Measurements from ENCODE around the gene CHKA.

CHKA gene

GRCh38 chr11:68038226-68038717 is 82.9 kb downstream of the CHKA start:
- no peak overlapping the region for H3K27ac Mint-ChIP-seq

GRCh38 chr11:68037411-68038225 is 83.6 kb downstream of the CHKA start:
- no peaks in the 10 kb centered on the region for H3K27me3 Mint-ChIP-seq (ENCODE audit: low read depth)
- H3K9me3 Mint-ChIP-seq, result no peaks in the 10 kb centered on the region
- H3K36me3 Mint-ChIP-seq (ENCODE audit: low read depth), result peaks cover 5% of the 10 kb centered on the region
- H3K27ac Mint-ChIP-seq, result no peak overlapping the region
- peaks cover 12% of the 10 kb centered on the region for H3K4me1 Mint-ChIP-seq
- peak overlapping the region in 1 of 3 experiments; percentile 12 for H3K4me3 Mint-ChIP-seq
- no peak for TF ChIP-seq CTCF (IDR thresholded peaks at IDR 0.05; ENCODE audit: unreplicated experiment in 3 of 3)

More at GRCh38 chr11:68038226-68038717, 82.9 kb downstream of the CHKA start:
- TF ChIP-seq CTCF (IDR thresholded peaks at IDR 0.05; ENCODE audit: unreplicated experiment in 3 of 3), result no peak
- peaks cover 5% of the 10 kb centered on the region for H3K36me3 Mint-ChIP-seq (ENCODE audit: low read depth)
- H3K4me3 Mint-ChIP-seq, result no peak overlapping the region
- peaks cover 12% of the 10 kb centered on the region for H3K4me1 Mint-ChIP-seq
- H3K9me3 Mint-ChIP-seq, result no peaks in the 10 kb centered on the region
- no peaks in the 10 kb centered on the region for H3K27me3 Mint-ChIP-seq (ENCODE audit: low read depth)

- peaks cover 5% of the 10 kb centered on the region for H3K36me3 Mint-ChIP-seq (ENCODE audit: low read depth)
- H3K9me3 Mint-ChIP-seq, result no peaks in the 10 kb centered on the region
- no peak overlapping the region for H3K4me3 Mint-ChIP-seq
- H3K4me1 Mint-ChIP-seq, result peaks cover 12% of the 10 kb centered on the region
- H3K27me3 Mint-ChIP-seq (ENCODE audit: low read depth), result no peaks in the 10 kb centered on the region
- no peak for TF ChIP-seq CTCF (IDR thresholded peaks at IDR 0.05; ENCODE audit: unreplicated experiment in 3 of 3)
- H3K27ac Mint-ChIP-seq, result no peak overlapping the region
These were observed 84.4 kb downstream of the CHKA start for GRCh38 chr11:68036717-68037239.

- H3K4me3 Mint-ChIP-seq, result no peak overlapping the region
- H3K4me1 Mint-ChIP-seq, result peaks cover 13% of the 10 kb centered on the region
- no peak overlapping the region for H3K27ac Mint-ChIP-seq
- peaks cover 5% of the 10 kb centered on the region for H3K36me3 Mint-ChIP-seq (ENCODE audit: low read depth)
- H3K27me3 Mint-ChIP-seq (ENCODE audit: low read depth), result no peaks in the 10 kb centered on the region
- TF ChIP-seq CTCF (IDR thresholded peaks at IDR 0.05; ENCODE audit: unreplicated experiment in 3 of 3), result no peak
- H3K9me3 Mint-ChIP-seq, result no peaks in the 10 kb centered on the region
These were observed 85.0 kb downstream of the CHKA start for GRCh38 chr11:68036141-68036716.

GRCh38 chr11:68035266-68035876 is 85.8 kb downstream of the CHKA start:
- Mint-ChIP-seq H3K36me3 (ENCODE audit: low read depth) (peaks cover 5% of the 10 kb centered on the region), H3K4me1 (peaks cover 15% of the 10 kb centered on the region), H3K27me3 (ENCODE audit: low read depth) (no peaks in the 10 kb centered on the region), H3K4me3 (no peak overlapping the region), H3K27ac (no peak overlapping the region), H3K9me3 (no peaks in the 10 kb centered on the region)
- no peak for TF ChIP-seq CTCF (IDR thresholded peaks at IDR 0.05; ENCODE audit: unreplicated experiment in 3 of 3)

Data from nephron (organoid).